SIG-M5 treated with dmso at 0.1 percent for 504 hours (cell line): ENCODE data around the gene PCK1.

ENCODE experiments used
- DNase-seq: peaks from one replicate; lab custom pipeline; 2025; ENCODE audit not compliant: unreplicated experiment; lab: John Stamatoyannopoulos, UW

The PCK1 gene

GRCh38 chr20:57587278-57587988, 26.5 kb downstream of the PCK1 start:
- no peak for DNase-seq

GRCh38 chr20:57587989-57588377, 27.1 kb downstream of the PCK1 start:
- no peak for DNase-seq

- DNase-seq: no peak
Measured at GRCh38 chr20:57588596-57588995, 27.7 kb downstream of the PCK1 start.

GRCh38 chr20:57589123-57589727, 28.3 kb downstream of the PCK1 start:
- no peak for DNase-seq

- no peak for DNase-seq
Measured at GRCh38 chr20:57589728-57590484, 29.0 kb downstream of the PCK1 start.

GRCh38 chr20:57590485-57591288, 29.8 kb downstream of the PCK1 start:
- no peak for DNase-seq

GRCh38 chr20:57591289-57592229, 30.6 kb downstream of the PCK1 start:
- DNase-seq: no peak

GRCh38 chr20:57592263-57593092, 31.6 kb downstream of the PCK1 start:
- no peak for DNase-seq

GRCh38 chr20:57593134-57593886, 32.4 kb downstream of the PCK1 start:
- no peak for DNase-seq

- DNase-seq: no peak
Measured at GRCh38 chr20:57594092-57594951, 33.4 kb downstream of the PCK1 start.

- no peak for DNase-seq
Measured at GRCh38 chr20:57595041-57596030, 34.4 kb downstream of the PCK1 start.

GRCh38 chr20:57596358-57596757, 35.4 kb downstream of the PCK1 start:
- DNase-seq: no peak

GRCh38 chr20:57596998-57597939, 36.4 kb downstream of the PCK1 start:
- DNase-seq: peak; percentile 62

GRCh38 chr20:57598060-57598459, 37.1 kb downstream of the PCK1 start:
- DNase-seq: no peak

- no peak for DNase-seq
Measured at GRCh38 chr20:57598491-57598890, 37.6 kb downstream of the PCK1 start.
